ENCODE results near the gene CADM2.

Gene CADM2

DNA sequence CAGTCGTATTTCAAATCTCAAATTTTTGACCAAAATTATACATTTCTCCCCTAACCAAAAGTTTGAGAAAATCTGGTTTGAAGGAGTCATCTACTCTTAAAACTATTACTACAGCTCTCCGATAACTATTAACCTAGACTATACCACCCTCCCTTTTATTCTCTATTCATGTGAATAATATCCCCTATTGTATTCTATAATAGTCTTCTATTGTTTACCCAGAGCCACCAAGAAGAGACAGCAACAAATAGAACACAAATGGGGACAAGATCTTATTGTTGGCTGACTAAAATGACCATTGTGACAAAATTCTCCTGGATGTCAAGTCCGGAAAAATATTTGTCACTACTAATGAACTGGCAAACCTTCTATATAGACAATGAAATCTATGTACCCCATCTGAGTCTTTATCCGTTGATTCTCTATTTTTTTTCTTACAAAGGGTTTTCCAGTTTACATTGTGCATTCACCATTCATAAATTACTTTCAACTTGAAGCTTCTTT is 618.0 kb downstream of the CADM2 start:
- DNase-seq: no peak

GRCh38 chr3:85584779-85585356 is 626.1 kb downstream of the CADM2 start:
- no peak for DNase-seq

GRCh38 chr3:85586018-85586417 is 627.2 kb downstream of the CADM2 start:
- no peak for DNase-seq

DNA sequence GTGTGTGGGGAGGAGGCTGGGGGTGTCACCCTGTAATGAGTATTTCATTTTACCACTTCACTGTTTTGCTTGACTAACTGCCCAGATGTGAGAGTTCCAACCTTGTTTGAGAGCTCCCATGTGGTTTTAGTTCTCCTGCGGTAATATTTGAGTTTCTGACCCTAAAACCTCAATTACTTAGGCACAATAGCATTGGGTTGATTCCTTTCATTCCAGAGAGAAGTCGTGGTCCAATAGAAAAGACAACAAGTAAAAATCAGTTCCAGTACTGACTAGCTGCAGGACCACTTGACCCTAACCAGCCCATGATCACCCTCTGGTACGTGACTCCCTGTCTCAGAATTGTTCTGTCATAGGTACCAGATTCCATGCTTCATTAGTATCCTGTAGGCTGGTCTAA is 630.4 kb downstream of the CADM2 start:
- DNase-seq: no peak

DNA sequence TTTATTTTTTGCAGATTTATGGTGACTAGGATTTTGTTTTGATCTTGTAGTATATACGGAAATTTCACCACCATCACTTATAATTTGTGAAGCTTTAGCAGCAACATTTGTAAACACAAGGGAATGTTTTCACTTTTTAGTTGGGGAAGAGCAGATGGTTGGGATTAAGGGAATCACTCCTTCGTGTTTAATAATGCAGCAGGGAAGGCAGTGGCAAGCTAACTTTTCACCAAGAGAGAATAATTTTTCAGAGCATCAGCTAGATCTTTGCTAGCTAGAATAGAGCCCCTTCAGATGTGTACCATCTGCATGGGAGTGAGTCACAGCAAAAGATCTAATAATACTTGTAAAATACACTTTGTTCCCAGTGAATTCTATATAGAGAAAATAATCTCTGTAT is 632.7 kb downstream of the CADM2 start:
- DNase-seq: no peak

DNA sequence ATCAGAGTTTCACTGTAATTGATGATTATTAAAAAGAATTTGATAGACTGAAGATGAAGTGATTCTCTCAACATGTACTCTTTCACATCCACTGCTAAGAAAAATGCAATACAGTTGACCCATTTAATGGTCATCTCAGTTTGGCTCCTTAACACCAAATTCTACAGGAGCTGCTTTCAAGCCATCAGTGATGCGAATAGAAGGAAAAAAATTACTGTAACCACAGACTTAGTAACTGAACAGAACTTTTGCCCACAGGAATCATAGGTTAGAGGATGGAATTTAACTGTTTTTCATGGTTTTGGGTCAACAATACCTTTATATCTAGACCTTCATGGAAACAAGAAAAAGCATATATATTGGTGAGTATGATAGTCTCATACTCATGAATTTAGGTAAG is 633.5 kb downstream of the CADM2 start:
- no peak for DNase-seq

DNA sequence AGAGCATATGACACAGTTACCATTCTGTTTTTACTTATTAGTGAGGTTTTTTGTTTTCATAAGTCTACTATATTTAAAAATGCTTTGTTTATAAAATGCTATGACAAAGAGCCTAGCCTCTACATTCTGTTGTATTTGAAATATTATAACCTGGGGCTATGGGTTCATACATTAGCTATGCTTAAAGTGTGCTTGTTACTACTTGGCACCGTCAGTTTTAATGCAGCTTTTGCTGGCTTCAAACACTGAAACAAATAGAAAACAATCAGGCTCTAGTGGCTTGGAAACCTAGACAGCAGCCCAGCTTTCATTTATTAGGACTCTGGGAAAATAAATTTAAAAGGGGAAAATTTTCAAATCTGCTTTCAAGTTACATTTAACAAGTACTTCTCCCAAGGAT is 635.9 kb downstream of the CADM2 start:
- DNase-seq: no peak

GRCh38 chr3:85603378-85603777 is 644.6 kb downstream of the CADM2 start:
- no peak for DNase-seq

GRCh38 chr3:85604641-85605040 is 645.9 kb downstream of the CADM2 start:
- no peak for DNase-seq

GRCh38 chr3:85605066-85605465 is 646.3 kb downstream of the CADM2 start:
- no peak for DNase-seq

- DNase-seq: no peak
Observed at GRCh38 chr3:85626662-85627061, 667.9 kb downstream of the CADM2 start.

- no peak for DNase-seq
Observed at GRCh38 chr3:85627932-85628331, 669.1 kb downstream of the CADM2 start.

GRCh38 chr3:85631070-85631469 is 672.3 kb downstream of the CADM2 start:
- no peak for DNase-seq

DNA sequence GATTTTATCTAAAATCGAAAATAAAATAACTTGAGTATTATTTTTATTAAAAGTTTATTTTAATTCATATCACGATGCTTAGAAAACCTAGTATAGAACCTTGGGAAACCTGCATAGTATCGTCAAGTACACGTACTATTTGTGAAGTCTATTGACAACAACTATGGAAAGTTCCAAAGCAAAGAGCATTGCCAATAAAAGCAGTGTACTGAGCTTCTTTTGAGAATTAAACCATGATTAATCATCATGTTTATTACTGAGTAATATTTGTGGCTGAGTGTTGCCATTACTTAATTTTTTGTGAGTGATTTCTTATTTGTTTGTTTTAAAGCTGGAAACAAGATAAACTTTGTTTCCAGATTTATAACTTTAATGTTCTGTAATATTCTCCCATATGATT is 674.1 kb downstream of the CADM2 start:
- no peak for DNase-seq

GRCh38 chr3:85652360-85652759 is 693.6 kb downstream of the CADM2 start:
- no peak for DNase-seq

GRCh38 chr3:85660451-85660850 is 701.7 kb downstream of the CADM2 start:
- no peak for DNase-seq

DNA sequence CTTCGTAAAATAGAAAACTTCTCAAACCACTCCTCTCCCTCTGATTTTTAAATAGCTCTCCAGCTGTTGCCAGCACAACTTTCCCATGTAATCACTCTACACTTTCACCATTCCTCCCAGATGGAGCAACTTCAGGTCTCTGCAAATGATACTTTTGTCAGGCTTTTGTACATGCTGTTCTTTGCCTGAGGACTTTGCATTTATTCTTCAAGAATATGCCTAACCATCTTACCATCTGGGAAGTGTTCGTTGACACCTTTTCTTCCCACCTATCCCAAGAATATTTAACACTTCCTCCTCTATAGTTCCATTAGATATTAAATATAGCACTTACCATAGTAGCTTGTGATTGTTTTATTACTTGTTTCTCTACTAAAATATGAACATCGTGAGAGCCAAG is 703.7 kb downstream of the CADM2 start:
- no peak for DNase-seq

GRCh38 chr3:85667744-85668143 is 709.0 kb downstream of the CADM2 start:
- no peak for DNase-seq

GRCh38 chr3:85670634-85671205 is 711.9 kb downstream of the CADM2 start:
- no peak for DNase-seq

DNA sequence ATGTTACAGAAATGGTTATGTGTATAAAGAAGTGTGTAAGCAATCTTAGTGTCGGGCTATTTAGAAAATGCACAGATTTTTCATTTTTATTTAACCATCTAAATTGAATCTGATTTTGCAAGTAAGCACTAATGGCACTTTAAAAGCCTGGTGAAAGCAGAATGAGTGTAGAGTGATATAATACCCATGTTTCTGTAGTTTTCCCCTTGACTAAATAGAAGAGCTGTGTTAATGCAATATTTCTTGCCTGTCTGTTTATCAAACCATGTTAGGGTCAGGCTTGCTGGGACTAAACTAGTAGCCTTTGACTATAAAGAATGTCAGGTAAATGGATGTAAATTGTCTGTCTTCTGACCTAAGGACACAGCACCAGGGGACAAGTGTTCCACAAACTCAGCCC is 714.0 kb downstream of the CADM2 start:
- no peak for DNase-seq

DNA sequence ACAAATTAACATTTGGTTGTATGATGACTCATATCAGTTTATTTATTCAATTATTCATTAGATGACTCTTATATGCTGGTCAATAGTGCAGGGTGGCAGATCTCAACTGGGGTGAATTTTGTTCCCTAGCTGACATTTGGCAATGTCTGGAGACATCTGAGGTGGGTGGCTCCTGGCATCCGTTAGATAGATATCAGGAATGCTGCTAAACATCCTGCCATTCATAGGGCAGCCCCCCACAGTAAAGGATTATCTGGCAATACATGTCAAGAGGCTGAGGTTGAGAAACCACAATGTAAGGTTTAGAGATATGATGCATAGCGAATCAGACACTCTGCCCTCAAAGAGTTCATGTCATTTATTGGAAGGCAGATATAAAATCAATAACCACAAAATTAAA is 719.9 kb downstream of the CADM2 start:
- DNase-seq: no peak

GRCh38 chr3:85681906-85682305 is 723.1 kb downstream of the CADM2 start:
- no peak for DNase-seq

- no peak for DNase-seq
Observed at GRCh38 chr3:85691196-85691595, 732.4 kb downstream of the CADM2 start.

- no peak for DNase-seq
Observed at GRCh38 chr3:85697156-85697555, 738.4 kb downstream of the CADM2 start.

DNA sequence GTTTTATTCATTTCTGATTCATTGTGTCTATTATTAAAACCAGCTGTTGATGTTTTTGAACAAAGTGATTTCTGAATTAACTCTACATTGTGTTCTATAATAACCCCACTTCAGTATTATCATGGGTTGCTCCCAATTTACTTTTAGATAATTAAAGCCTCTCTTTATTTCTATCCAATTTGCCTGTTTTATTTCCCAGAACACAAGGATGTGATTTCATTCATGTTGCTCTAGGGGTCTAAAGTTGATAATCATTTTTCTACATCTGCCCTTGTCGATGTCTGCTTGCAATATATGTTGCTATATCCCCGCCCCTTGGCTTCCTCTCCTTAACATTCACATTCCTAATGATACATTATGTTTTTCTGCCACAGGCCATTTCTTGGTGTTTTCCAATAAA is 747.3 kb downstream of the CADM2 start:
- DNase-seq: no peak

All from CD4-positive, alpha-beta T cell treated with Interleukin-17A for 4 hours (primary cell).